IPS-18a (cell line): Measurements from ENCODE around the gene PWP1.

ENCODE experiments used
- H3K27ac ChIP-seq: one replicate; pipeline ENCODE4 v1.5.1; 2013; ENCODE audit warnings: low read length
- H3K27me3 ChIP-seq: one replicate; pipeline ENCODE4 v1.6.1; 2013; ENCODE audit warnings: mild to moderate bottlenecking, low read length; ENCODE audit not compliant: control insufficient read depth, insufficient read depth
- H3K36me3 ChIP-seq: one replicate; pipeline ENCODE4 v1.6.1; 2013; ENCODE audit warnings: low read depth, low read length; ENCODE audit not compliant: control insufficient read depth
- H3K4me1 ChIP-seq: one replicate; pipeline ENCODE4 v1.6.1; 2013; ENCODE audit warnings: low read depth, low read length; ENCODE audit not compliant: control insufficient read depth
- H3K4me3 ChIP-seq: one replicate; pipeline ENCODE4 v1.5.1; 2013; ENCODE audit warnings: low read length
- H3K9ac ChIP-seq: one replicate; pipeline ENCODE4 v1.6.1; 2013; ENCODE audit warnings: mild to moderate bottlenecking, low read length, moderate library complexity
- H3K9me3 ChIP-seq: one replicate; pipeline ENCODE4 v1.6.1; 2013; ENCODE audit warnings: low read depth, low read length; ENCODE audit not compliant: control insufficient read depth

Gene PWP1

GRCh38 chr12:107748472-107748871, 62.9 kb downstream of the PWP1 start:
- no peak overlapping the region for H3K9ac ChIP-seq
- no peaks in the 10 kb centered on the region for H3K4me1 ChIP-seq
- H3K36me3 ChIP-seq, result peaks cover 61% of the 10 kb centered on the region
- no peak overlapping the region for H3K4me3 ChIP-seq
- no peaks in the 10 kb centered on the region for H3K9me3 ChIP-seq
- no peak overlapping the region for H3K27ac ChIP-seq
- H3K27me3 ChIP-seq, result no peaks in the 10 kb centered on the region

GRCh38 chr12:107749083-107749482, 63.5 kb downstream of the PWP1 start:
- Histone ChIP-seq H3K36me3 (peaks cover 60% of the 10 kb centered on the region), H3K4me1 (no peaks in the 10 kb centered on the region)

DNA sequence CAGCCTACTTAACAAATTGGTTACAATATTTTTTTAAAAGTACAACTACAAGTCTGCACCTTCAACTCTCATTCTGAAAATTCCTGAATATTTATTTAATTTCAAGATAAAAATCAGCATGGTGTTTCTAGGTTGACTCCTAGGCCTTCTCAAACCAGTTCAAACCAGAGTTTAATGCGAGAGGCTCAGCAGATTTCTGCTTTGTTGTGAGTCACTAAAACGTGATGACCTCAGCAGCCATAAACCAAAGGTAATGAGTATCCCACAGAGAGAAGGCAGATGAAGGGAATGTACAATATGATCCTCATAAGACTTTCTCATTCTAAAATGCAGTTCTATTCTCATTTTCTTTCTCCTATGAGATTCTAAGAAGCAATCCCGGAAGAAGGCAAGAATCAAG, 73.8 kb downstream of the PWP1 start:
- peak overlapping the region; percentile 94 for H3K4me3 ChIP-seq
- no peaks in the 10 kb centered on the region for H3K9me3 ChIP-seq
- H3K9ac ChIP-seq, result peak overlapping the region; percentile 68
- peaks cover 29% of the 10 kb centered on the region for H3K36me3 ChIP-seq
- peaks cover 9% of the 10 kb centered on the region for H3K4me1 ChIP-seq
- peaks cover 6% of the 10 kb centered on the region for H3K27me3 ChIP-seq
- H3K27ac ChIP-seq, result no peak overlapping the region

More at GRCh38 chr12:107749083-107749482, 63.5 kb downstream of the PWP1 start:
- H3K9ac ChIP-seq, result no peak overlapping the region
- H3K4me3 ChIP-seq, result no peak overlapping the region
- no peaks in the 10 kb centered on the region for H3K27me3 ChIP-seq
- no peak overlapping the region for H3K27ac ChIP-seq
- H3K9me3 ChIP-seq, result no peaks in the 10 kb centered on the region

DNA sequence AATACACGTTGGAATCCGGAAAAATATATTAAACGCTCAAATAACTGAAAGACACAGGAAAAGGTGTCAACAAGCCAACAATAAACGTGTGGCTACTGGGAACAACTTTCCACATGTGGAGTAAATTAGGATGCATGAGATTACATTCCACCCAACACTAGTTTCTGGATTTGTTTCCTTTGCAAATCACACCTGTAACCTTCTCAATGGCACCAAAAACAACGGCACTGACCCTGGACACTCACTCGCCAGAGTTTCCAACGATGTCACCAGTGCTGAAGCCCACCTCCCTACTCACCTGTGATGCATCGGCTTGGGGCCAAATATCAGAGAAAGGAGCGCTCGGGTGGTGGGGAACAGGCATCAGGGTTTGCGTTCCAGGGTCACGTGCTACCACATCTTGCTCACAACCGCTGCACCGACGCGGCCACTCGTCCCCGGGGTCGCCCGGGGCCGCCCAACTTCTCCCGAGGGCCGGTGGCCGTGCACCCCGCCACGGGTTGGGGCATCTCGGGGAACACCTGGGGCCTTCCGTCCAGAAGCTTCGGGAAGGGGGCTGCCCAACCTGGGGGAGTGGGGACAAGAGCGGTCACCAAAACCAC, 74.7 kb downstream of the PWP1 start:
- Histone ChIP-seq H3K4me3 (peak overlapping the region; percentile 94), H3K9me3 (no peaks in the 10 kb centered on the region), H3K4me1 (peaks cover 9% of the 10 kb centered on the region), H3K27ac (no peak overlapping the region), H3K36me3 (peaks cover 21% of the 10 kb centered on the region), H3K9ac (peak overlapping the region; percentile 68), H3K27me3 (peaks cover 6% of the 10 kb centered on the region)

- Histone ChIP-seq H3K27ac (peak within 1 kb of the TSS; percentile 64), H3K9me3 (no peaks in the 10 kb centered on the region), H3K27me3 (peaks cover 6% of the 10 kb centered on the region), H3K36me3 (peaks cover 19% of the 10 kb centered on the region), H3K9ac (peak within 1 kb of the TSS; percentile 78), H3K4me1 (peaks cover 9% of the 10 kb centered on the region), H3K4me3 (peak within 1 kb of the TSS; percentile 94)
Measured at GRCh38 chr12:107760809-107761501, 75.4 kb downstream of the PWP1 start, which contains the start of gene PRDM4. PRDM4 (minus strand) TSS chr12:107761137; CDS start chr12:107760515, 622 bp downstream.

GRCh38 chr12:107761502-107761904, 75.9 kb downstream of the PWP1 start:
- Histone ChIP-seq H3K9ac (peak overlapping the region; percentile 78), H3K27me3 (peaks cover 6% of the 10 kb centered on the region), H3K4me1 (peaks cover 9% of the 10 kb centered on the region), H3K27ac (peak overlapping the region; percentile 64), H3K36me3 (peaks cover 14% of the 10 kb centered on the region), H3K9me3 (no peaks in the 10 kb centered on the region), H3K4me3 (peak overlapping the region; percentile 94)
